DND-41 (cell line): ENCODE data around the gene SH2D3A.

Experiments
- ATAC-seq: fragments of 200-7000 bp; cut with Tn5 transposase; 3 replicates; pipeline ENCODE4 v1.9.1; 2021; ENCODE audit warnings: low read depth; ENCODE audit not compliant: insufficient read depth
- DNase-seq: peaks from one replicate; pipeline ENCODE4 v3.0.0-alpha.2; 2020
- H2AFZ ChIP-seq: 2 replicates; pipeline ENCODE4 v1.6.0; 2012; ENCODE audit warnings: low read depth, low read length
- H3K27ac ChIP-seq: 2 replicates; pipeline ENCODE4 v1.5.1; 2012; ENCODE audit warnings: low read length, inconsistent platforms
- H3K27me3 ChIP-seq: fragments of 200-600 bp; sonication (generic); 2 replicates; pipeline ENCODE4 v1.6.0; 2012; ENCODE audit warnings: low read length, mild to moderate bottlenecking, inconsistent platforms; ENCODE audit not compliant: insufficient read depth, poor library complexity
- H3K36me3 ChIP-seq: 2 replicates; pipeline ENCODE4 v1.5.1; 2012; ENCODE audit warnings: low read length, inconsistent platforms; ENCODE audit not compliant: insufficient read depth
- H3K4me1 ChIP-seq: 2 replicates; pipeline ENCODE4 v1.5.1; 2012; ENCODE audit warnings: mild to moderate bottlenecking, low read length; ENCODE audit not compliant: insufficient read depth
- H3K4me2 ChIP-seq: 2 replicates; pipeline ENCODE4 v1.6.0; 2012; ENCODE audit warnings: mild to moderate bottlenecking, moderate library complexity, low read length, inconsistent platforms; ENCODE audit not compliant: insufficient read depth
- H3K4me3 ChIP-seq, 2 experiments: fragments of 200-600 bp in 1 of 2; shearing (Covaris generic) in 1 of 2; 2 replicates each; pipeline ENCODE4 v1.5.1; 2012 to 2016; ENCODE audit warnings: inconsistent platforms in 2 of 2, low read length in 2 of 2, mild to moderate bottlenecking in 2 of 2, low read depth in 1 of 2, moderate library complexity in 1 of 2
- H3K79me2 ChIP-seq: 2 replicates; pipeline ENCODE4 v1.6.0; 2012; ENCODE audit warnings: low read length, inconsistent platforms; ENCODE audit not compliant: insufficient read depth
- H3K9ac ChIP-seq: 2 replicates; pipeline ENCODE4 v1.6.0; 2012; ENCODE audit warnings: low read depth, mild to moderate bottlenecking, inconsistent platforms, low read length, moderate library complexity
- H3K9me3 ChIP-seq: 2 replicates; pipeline ENCODE4 v1.5.1; 2012; ENCODE audit warnings: low read length, moderate library complexity, mild to moderate bottlenecking, inconsistent platforms; ENCODE audit not compliant: insufficient read depth, severe bottlenecking
- H4K20me1 ChIP-seq: 2 replicates; pipeline ENCODE4 v1.6.0; 2012; ENCODE audit warnings: low read length; ENCODE audit not compliant: insufficient read depth
- EZH2 ChIP-seq: IDR thresholded peaks from 3 replicates; pipeline ENCODE4 v1.6.1; 2012; ENCODE audit warnings: borderline replicate concordance, low read depth, mild to moderate bottlenecking, moderate library complexity, low read length, inconsistent platforms; ENCODE audit not compliant: severe bottlenecking
- TF ChIP-seq, protein P1 (sequence below): IDR thresholded peaks from 2 replicates; pipeline ENCODE4 v1.5.1; 2012; ENCODE audit warnings: borderline replicate concordance, low read length, moderate library complexity, mild to moderate bottlenecking; ENCODE audit not compliant: poor library complexity, severe bottlenecking; ENCODE audit errors: extremely low read depth

The SH2D3A gene

DNA sequence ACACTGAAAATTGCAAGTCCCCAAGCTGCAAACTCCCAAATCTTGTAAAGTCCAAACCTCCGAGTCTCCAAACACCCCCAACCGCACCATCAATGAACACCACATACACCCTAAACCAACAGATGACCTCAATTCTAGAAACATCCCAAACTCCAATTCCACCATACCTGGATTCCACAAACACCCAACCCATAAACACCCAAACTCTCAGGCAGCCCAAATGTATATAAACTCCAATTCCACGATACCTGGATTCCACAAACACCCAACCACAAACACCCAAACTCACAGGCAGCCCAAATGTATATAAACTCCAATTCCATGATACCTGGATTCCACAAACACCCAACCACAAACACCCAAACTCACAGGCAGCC, 47.3 kb downstream of the SH2D3A start:
- no peak for DNase-seq
- no peak overlapping the region for H3K4me3 ChIP-seq
- TF ChIP-seq, protein P1, sequence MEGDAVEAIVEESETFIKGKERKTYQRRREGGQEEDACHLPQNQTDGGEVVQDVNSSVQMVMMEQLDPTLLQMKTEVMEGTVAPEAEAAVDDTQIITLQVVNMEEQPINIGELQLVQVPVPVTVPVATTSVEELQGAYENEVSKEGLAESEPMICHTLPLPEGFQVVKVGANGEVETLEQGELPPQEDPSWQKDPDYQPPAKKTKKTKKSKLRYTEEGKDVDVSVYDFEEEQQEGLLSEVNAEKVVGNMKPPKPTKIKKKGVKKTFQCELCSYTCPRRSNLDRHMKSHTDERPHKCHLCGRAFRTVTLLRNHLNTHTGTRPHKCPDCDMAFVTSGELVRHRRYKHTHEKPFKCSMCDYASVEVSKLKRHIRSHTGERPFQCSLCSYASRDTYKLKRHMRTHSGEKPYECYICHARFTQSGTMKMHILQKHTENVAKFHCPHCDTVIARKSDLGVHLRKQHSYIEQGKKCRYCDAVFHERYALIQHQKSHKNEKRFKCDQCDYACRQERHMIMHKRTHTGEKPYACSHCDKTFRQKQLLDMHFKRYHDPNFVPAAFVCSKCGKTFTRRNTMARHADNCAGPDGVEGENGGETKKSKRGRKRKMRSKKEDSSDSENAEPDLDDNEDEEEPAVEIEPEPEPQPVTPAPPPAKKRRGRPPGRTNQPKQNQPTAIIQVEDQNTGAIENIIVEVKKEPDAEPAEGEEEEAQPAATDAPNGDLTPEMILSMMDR = no peak
- TF ChIP-seq EZH2 = no peak
- no peaks in the 10 kb centered on the region for H3K79me2 ChIP-seq
- H3K4me1 ChIP-seq = no peaks in the 10 kb centered on the region
- H3K4me2 ChIP-seq = no peak overlapping the region
- no peak overlapping the region for H2AFZ ChIP-seq
- no peak overlapping the region for H3K27ac ChIP-seq
- H3K36me3 ChIP-seq = no peaks in the 10 kb centered on the region
- no peaks in the 10 kb centered on the region for H3K9me3 ChIP-seq
- no peaks in the 10 kb centered on the region for H3K27me3 ChIP-seq
- ATAC-seq = no peak
- H3K9ac ChIP-seq = no peak overlapping the region
- H4K20me1 ChIP-seq = peaks cover 2% of the 10 kb centered on the region; the same call in 1 of the 2 replicates

DNA sequence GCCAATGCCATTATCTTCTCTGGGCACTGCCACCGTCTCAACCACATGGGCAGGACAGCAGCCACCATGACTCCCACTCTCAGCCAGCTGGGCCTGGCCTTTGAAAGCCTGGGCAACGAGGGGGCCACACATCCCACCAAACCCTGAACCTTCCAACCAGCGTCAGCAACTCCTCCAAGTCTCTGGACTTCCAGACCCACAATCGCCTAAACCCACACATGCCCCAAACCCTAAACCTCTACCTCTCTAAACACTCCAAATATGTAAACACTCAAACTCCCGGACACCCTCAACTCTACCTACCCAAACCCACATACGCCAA, 47.7 kb downstream of the SH2D3A start:
- Histone ChIP-seq H2AFZ (no peak overlapping the region), H3K9ac (no peak overlapping the region), H3K4me2 (no peak overlapping the region), H3K79me2 (no peaks in the 10 kb centered on the region), H3K4me3 (no peak overlapping the region), H3K27ac (no peak overlapping the region), H4K20me1 (peaks cover under 1% of the 10 kb centered on the region; the same call in 1 of the 2 replicates), H3K36me3 (no peaks in the 10 kb centered on the region), H3K27me3 (no peaks in the 10 kb centered on the region), H3K9me3 (no peaks in the 10 kb centered on the region), H3K4me1 (no peaks in the 10 kb centered on the region)
- DNase-seq = no peak
- TF ChIP-seq, protein P1 = no peak
- no peak for TF ChIP-seq EZH2
- no peak for ATAC-seq

DNA sequence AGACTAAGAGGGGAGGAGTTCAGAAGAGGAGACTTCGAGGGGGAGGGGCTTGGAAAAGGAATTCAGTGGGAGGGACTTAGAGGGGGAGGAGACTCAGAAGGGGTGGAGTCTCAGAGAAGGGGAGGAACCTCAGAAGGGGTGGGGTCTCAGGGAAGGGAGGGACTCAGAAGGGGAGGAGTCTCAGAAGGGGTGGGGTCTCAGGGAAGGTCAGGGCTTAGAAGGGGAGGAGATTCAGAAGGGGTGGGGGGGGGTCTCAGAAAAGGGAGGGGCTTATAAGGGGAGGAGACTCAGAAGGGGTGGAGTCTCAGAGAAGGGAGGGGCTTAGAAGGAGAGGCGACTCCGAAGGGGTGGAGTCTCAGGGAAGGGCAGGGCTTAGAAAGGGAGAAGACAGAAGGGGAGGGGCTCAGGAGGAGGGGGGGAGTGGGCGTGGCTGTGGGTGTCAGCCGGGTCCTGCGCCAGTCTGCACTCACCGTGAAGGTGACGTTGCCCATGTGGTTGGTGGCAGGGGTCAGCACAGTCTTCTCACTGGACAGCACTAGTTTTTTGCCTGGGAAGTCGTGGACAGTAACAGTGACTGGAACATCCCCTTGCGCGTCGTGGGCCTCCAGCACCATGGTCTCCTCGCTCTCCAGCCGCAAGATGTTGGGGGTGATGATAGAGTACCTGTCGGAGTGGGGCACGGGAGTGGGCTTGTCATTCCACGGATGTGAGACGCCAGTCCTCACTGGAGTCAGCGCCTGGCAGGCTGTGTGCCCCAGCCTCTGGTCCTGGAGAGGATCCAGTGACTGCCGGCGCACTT, 48.3 kb downstream of the SH2D3A start:
- DNase-seq = peak; percentile 52
- Histone ChIP-seq H3K9me3 (no peaks in the 10 kb centered on the region), H3K27me3 (no peaks in the 10 kb centered on the region), H3K9ac (no peak overlapping the region), H3K4me2 (no peak overlapping the region), H3K36me3 (no peaks in the 10 kb centered on the region), H3K4me3 (no peak overlapping the region), H3K27ac (no peak overlapping the region), H3K79me2 (no peaks in the 10 kb centered on the region), H3K4me1 (no peaks in the 10 kb centered on the region), H4K20me1 (no peaks in the 10 kb centered on the region; the same call in 1 of the 2 replicates), H2AFZ (no peak overlapping the region)
- ATAC-seq = peak; percentile 60
- no peak for TF ChIP-seq EZH2
- TF ChIP-seq, protein P1 = no peak
